NCI-H510A (cell line): ENCODE data around the gene LMNA.
"Not testable (repeated sequence)": the region's sequence is repeated elsewhere in the genome, so short reads cannot be mapped to it uniquely, and the experiment has no call there.

Experiments
- DNase-seq: peaks from one replicate; lab custom pipeline; 2025; lab: John Stamatoyannopoulos, UW

The LMNA gene

DNA sequence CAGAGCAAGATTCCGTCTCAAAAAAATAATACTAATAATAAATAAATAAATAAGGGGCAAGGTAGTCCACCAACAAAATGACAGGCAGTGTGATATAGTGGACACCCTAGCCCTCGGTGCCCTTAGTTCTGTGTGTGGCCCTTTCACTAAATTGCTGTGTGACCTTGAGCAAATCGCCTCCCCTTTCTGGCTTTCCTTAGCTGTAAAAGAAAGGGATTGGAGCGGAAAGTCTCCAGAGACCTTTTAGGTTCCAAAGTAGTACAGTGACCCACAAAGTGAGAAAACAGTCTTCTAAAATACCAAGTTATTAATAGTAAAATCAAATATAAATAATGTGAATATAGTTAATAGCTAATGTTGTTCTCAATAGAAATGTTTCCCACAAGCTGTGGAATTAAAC, 7.6 kb downstream of the LMNA start:
- no peak for DNase-seq

DNA sequence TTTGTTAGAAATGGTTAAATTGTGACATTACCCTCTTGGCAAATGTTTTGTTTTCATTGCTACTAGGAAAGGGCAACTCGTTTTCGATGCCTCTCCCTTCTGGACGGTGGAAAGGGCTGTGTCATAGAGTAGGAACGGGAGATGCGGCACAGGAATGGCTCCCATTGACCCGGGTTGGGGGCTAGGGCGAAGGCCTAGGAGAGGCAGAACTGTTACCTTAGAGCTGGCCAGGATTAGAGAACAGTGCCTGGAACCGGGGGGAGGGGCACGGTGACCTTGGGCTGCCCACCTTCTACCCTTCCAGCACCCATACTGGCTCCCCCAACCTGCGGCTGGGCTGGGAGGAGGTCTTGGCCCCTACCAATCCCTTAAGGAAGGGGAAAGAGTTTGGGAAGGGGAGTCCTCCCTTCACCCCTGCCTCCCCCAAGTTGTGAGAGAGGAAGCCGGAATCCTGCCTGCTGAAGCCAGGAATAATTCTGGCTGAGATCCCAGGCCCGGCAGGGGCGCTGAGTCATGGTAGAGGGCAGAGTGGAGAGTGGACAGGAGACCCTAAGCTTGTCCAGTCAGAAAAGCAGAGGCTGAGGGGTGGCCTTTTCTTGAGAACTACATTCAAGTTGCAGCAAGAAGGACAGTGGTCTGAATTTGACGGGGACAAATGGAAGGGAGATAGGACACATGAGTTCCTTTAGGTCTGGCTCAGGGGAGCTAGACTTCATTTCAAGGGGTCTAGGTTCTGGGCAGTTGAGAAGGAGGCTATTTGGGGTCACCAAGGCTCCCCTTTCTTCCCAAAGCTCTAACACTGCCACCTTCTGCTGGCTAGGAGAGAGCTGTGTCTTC, 8.2 kb downstream of the LMNA start:
- no peak for DNase-seq

DNA sequence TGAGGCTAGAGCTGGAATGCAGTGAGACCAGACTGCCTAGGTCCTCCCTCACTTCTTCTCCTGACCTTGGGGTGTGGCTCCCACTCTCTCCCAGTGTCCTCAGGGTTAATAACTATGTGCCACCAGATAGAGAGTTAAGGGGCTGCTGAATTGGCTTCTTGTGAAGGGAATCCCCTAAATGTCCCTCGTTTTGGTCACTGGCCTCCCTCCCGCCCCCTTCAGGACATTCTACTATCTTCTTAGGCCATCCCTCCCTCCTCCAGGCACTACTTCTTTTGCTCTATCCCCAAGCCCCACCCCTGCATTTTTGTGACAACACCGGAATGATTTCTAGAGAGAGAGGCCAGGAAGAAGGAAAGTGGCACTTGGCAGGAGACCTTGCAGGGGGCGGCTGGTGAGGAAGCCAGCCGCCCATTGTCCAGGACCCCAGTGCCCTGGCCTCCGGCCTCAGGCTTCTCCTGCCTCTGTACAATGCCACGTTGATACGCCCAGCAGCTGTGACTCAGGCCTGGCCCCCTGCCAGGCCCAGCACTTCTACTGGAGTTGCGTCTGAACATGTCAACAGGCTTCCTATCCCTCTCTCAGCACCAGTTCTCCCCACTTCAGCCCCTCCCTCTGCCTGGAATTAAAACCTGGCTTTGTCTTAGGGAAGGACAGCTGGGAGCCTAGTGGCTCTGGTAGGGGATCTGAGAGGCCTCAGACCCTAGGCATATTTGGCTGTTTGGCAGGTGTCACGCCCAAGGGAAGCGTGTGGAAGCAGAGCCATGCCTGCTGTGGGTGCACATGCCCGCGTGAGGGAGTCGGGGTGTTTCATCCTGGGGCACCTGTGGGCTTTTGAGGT, 9.1 kb downstream of the LMNA start:
- DNase-seq = peak; percentile 95

DNA sequence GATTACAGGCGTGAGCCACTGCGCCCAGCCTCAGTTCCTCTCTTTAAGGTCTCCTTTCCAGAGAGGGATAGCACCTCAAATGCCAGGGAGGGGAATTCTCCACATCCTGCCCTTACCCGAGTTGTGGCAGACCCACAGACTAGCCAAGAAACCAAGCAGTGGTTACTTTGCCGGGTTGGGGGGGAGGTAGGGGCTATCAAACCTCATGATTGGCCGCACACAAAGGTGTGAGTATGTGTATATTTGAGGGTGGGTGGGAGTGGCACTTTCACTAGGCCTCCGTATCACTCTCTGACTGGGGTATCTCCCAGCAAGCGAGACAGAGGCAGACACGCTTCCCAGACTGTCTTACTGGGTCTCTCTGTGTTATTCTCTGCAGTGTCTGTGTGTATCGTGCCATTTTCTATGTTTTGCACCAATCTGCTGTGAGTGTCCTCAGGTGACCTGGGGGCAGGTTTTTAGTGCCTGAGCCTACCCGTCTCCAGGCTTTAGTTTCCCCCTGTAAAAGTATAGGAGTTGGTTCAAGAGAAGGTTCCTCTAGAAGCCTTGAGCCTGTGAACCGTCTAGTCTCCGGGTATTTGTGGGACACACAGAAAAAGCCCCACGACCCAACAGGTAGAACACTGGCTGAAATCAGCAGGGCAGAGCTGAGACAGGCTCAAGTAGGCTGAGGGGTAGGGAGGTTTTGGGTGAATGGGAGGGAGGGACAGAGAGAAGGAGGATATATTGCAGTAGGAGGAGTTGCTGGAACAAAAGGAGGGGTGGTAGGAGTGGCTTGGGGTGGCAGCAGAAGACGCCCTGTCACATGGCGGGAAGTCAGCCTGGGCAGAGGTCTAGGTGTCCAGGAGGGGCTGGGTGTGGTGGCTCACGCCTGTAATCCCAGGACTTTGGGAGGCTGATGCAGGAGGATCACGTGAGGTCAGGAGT, 10.3 kb downstream of the LMNA start:
- no peak for DNase-seq

DNA sequence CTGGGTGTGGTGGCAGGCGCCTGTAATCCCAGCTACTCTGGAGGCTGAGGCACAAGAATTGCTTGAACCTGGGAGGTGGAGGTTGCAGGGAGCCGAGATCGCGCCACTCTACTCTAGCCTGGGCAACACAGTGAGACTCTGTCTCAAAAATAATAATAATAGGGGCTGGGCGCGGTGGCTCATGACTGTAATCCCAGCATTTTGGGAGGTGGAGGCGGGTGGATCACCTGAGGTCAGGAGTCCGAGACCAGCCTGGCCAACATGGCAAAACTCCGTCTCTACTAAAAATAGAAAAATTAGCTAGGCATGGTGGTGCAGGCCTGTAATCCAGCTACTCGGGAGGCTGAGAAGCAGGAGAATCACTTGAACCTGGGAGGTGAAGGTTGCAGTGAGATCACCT, 11.0 kb downstream of the LMNA start:
- not testable (repeated sequence) for DNase-seq

DNA sequence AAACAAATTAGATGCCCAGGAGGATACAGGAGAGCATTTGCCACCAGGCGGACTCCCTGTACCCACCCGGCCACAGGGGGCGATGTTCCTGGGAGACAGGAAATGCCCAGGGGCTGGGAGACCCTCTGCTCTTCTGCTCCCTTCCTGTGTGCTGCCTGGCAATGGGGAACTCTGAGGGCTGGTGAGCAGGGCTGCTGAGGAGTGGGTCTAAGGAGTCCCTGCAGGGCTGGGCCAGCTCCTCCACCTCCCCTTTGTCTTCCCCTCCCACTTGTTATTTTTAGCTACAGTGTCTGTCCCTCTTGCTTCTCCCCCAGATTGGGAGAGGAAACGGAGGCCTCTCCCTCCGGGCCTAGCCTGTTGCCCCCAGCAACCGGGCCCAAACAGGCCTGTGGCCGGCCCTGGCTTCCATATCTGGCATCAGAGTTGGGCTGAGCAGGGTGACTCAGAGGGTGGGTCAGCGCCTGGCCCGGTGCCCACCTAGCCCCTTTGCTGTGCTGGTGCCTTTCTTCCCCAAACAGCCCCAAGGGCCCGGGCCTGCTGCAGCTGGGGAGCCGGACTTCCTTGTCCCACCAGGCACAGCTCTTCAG, 11.6 kb downstream of the LMNA start:
- DNase-seq = no peak

DNA sequence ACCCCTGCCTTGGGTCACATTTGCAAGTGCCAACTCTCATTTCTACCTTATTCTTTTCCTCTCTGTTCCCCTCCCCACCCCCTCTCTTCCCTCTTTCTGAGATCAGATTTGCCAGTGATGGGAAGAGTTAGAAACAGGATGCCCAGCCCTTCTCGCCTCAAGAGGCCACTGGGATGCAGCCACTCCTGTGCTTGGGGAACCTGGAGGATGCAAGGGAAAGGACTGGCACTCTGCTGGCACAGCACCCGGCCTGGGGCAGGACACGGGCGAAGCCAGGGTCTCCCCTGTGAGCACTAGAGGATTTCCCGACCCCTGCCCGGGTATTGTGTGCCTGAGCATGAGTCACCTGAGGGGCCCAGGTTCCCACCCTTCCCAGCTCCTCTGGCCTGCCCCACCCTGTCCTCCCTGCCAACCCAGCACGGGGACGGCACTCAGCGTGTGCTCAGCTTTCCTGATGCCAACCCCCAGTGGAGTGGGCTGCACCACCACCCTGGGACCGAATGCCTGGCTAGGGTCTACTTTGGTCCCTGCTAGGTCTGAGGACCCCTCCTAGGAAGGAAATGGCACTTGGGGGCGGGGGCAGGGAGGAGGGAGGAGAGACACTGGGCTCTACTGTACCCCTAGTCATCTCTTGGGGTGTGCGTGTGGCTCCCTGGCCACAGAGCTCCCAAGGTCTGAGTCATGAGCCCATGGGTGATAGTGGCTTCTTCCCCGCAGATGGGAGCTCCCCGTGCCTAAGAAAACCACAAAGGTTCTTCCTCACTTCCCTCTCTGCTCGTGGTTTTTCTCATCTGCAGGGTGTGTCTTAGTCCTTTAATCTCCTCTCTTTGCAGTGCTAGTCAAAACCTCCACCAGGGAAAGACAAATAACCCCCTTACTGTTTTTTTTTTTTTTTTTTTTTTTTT, 12.4 kb downstream of the LMNA start:
- DNase-seq = no peak

DNA sequence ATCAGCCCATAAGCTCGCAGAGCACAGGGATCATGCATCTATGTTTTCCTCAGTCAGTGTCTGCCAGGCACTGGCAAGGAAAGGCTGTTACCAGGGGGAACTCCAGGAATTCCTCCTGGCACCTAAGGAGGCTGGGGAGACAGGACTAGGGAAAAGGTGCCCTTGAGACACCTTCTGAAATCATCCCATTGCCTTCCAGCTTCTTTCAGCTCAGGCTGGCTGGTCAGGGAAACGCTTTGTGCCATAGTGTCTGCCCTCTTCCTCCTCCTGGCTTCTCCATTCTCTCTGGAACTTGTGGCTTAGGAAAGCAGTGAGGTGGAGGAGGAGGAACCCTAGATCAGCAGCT, 13.8 kb downstream of the LMNA start:
- no peak for DNase-seq

DNA sequence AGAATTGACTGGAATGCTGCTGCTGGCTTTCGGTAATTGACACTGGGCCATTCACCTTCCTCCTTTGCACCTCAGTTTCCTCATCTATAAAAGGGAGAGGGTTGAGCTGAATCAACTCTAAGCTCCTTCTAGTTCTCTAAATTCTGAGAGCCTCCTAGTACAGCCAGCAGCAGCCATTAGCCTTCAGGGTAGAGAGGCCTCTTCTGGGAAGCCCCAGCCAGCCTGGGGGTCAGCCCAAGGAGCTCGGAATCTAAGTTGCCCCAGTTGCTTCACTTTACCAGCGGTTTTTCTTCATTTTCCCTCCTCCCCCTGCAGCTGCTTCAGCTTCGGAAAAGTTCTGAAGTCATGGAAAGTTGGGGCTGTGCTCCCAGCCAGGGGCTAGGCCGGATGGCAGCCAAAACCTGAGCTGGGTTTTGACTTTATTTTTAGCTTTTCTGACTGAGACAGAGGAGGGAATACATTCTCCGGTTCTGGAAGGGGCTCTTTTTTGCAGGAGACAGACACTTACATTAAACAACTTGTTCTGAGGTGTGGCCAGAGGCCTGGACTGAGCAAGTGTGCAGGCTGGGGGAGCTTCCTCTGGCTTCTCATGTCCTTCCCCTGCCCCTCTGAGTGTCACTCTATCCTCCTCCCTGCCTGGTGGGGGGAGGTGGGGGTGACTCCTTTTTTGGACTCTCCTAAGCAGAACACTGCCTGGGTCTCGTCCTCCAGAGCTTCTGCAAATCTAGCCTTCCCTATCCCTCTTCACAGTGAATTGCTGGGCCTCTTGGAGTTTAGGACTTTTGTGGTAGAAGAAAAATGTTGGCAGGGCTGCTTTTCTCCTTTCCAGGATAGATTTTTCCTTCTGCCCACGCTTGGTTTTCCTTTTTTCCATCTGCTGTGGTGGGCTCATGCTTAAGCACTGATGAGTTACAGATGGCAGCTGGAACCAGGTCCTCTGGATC, 14.4 kb downstream of the LMNA start:
- no peak for DNase-seq

DNA sequence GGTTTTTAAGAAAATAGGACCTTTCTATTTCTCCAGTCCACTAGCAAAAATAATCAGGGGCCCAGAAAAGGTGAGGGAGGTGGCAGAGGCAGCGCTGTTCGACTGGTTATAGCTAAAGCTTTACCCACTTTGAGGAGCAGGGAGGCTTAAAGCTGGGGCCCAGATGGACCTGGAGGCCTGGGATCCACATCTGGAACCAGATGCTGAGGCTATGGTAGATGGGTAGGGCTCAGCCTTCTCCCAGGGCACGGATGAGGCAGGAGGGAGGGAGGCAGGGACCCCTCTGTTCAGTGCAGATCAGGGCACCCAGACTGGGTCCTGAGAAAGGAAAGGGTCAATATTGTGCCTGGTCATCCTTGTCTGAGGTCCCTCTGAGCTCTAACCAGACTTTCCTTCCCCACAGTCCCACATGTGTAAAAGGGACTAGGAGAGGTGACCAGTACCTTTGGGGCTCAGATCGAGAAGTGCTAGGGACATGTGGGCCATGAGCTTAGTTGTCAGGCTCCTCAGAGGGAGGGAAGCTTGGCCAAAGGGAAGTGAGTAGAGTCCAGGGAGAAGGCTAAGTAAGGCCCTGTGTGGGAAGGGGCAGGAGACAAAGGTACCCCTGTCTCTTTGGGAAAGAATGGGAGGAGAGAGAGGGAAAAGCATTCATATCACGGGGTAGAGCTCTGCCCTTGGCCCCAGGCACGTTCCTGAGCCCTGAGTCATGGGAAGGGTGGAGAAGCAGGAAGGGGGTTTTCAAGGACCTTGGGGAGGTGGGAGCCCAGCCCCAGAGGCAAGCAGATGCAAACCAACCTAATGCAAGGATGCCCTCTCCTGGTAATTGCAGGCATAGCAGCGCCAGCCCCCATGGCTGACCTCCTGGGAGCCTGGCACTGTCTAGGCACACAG, 15.4 kb downstream of the LMNA start:
- peak; percentile 74 for DNase-seq

DNA sequence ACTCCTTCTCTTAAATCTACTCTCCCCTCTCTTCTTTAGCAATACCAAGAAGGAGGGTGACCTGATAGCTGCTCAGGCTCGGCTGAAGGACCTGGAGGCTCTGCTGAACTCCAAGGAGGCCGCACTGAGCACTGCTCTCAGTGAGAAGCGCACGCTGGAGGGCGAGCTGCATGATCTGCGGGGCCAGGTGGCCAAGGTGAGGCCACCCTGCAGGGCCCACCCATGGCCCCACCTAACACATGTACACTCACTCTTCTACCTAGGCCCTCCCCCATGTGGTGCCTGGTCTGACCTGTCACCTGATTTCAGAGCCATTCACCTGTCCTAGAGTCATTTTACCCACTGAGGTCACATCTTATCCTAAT, 16.0 kb downstream of the LMNA start:
- DNase-seq = no peak

DNA sequence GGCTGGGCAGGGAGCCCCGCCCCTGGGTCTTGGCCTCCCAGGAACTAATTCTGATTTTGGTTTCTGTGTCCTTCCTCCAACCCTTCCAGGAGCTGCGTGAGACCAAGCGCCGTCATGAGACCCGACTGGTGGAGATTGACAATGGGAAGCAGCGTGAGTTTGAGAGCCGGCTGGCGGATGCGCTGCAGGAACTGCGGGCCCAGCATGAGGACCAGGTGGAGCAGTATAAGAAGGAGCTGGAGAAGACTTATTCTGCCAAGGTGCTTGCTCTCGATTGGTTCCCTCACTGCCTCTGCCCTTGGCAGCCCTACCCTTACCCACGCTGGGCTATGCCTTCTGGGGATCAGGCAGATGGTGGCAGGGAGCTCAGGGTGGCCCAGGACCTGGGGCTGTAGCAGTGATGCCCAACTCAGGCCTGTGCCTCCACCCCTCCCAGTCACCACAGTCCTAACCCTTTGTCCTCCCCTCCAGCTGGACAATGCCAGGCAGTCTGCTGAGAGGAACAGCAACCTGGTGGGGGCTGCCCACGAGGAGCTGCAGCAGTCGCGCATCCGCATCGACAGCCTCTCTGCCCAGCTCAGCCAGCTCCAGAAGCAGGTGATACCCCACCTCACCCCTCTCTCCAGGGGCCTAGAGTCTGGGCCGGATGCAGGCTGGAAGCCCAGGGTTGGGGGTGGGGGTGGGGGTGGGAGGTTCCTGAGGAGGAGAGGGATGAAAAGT, 20.4 kb downstream of the LMNA start:
- DNase-seq = no peak

DNA sequence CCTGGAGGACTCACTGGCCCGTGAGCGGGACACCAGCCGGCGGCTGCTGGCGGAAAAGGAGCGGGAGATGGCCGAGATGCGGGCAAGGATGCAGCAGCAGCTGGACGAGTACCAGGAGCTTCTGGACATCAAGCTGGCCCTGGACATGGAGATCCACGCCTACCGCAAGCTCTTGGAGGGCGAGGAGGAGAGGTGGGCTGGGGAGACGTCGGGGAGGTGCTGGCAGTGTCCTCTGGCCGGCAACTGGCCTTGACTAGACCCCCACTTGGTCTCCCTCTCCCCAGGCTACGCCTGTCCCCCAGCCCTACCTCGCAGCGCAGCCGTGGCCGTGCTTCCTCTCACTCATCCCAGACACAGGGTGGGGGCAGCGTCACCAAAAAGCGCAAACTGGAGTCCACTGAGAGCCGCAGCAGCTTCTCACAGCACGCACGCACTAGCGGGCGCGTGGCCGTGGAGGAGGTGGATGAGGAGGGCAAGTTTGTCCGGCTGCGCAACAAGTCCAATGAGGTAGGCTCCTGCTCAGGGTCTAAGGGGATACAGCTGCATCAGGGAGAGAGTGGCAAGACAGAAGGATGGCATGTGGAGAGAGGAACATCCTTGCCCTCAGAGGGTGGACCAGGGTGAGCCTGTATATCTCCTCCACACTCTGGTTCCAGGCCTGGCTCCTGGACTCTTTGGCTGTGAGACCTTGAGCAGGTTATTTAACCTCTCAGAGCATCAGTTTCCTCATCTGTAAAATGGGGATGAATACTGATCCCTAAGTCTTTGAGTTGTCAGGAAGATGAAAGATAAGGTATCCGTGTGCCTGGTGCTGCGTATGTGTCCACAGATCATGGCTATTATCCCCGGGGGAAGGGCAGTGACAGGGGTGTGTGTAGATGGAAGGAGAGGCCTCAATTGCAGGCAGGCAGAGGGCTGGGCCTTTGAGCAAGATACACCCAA, 21.7 kb downstream of the LMNA start:
- DNase-seq = no peak

DNA sequence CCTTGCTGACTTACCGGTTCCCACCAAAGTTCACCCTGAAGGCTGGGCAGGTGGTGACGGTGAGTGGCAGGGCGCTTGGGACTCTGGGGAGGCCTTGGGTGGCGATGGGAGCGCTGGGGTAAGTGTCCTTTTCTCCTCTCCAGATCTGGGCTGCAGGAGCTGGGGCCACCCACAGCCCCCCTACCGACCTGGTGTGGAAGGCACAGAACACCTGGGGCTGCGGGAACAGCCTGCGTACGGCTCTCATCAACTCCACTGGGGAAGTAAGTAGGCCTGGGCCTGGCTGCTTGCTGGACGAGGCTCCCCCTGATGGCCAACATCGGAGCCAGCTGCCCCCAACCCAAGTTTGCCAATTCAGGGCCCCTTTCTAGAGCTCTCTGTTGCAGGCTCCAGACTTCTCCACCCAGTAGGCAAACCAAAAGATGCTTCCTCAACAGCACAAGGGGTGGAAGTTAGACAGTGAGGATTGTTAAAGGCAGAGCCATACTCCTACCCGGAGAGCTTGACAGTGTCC, 22.5 kb downstream of the LMNA start:
- no peak for DNase-seq

DNA sequence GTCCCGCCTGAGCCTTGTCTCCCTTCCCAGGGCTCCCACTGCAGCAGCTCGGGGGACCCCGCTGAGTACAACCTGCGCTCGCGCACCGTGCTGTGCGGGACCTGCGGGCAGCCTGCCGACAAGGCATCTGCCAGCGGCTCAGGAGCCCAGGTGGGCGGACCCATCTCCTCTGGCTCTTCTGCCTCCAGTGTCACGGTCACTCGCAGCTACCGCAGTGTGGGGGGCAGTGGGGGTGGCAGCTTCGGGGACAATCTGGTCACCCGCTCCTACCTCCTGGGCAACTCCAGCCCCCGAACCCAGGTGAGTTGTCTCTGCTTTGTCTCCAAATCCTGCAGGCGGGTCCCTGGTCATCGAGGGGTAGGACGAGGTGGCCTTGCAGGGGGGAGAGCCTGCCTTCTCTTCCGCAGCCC, 24.0 kb downstream of the LMNA start:
- DNase-seq = no peak

DNA sequence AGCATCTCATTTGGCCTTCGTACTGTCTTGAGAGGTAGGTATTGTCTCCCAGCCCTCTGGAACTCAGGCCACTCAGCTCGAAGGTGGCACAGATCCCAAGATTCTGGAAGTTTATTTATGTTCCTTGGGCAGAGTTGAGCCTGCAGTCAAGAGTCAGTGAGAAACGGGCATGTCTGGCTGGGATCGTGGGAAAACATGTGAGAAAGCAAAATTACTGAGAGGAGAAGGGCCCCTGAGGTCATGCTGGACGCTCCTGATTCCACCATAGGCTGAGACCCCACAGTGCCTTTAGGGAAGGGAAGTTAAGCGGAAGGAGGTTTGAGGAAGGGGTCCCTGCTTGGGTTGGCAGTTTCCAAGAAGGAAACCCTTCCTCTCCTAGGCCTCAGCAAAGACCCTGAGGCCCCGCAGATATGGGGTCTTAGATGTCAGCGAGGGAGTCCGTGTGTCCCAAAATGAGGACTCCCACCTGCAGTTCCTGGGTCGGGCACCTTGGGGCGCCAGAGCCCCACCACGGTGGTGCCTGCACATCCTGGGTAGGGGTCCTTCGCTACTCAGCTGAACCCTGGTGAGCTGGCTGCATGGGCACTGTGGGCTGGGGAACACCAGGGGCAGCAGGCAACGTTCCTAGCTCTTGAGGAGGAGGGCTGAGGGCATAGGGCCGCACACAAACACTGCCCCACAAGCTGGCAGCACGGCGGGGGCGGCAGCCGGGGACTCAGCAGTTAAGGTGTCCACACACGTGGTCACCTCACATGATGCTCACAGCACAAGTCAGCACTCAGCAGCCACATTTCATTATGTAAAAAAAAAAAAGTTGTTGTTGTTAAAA, 26.6 kb downstream of the LMNA start:
- no peak for DNase-seq
